ENCODE data around the gene PROZ. TPM values are rescaled to one million over a fixed set of nuclear protein-coding genes. Genes with fewer than 3 reads are reported as not detected.

PROZ gene
- polyA plus RNA-seq, 1 experiment = not detected

DNA sequence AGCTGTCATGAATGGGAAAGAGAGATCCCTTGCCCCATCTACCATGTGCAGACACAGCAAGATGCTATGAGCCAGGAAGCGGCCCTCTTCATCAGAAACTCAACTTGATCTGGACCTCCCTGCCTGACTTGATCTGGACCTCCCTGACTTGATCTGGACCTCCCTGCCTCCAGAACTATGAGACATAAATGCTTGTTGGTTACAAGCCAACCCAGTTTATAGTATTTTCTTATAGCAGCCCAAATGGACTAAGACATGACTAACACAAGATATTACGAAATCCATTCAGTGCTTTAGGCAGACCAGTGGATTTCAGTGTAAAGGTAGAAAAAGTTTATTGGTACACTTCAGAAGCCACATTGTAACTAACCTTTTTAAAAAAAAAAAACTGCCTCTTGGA lies 34.5 kb downstream of the PROZ start:
- POLR2A ChIA-PET = no interaction called here
- Histone ChIP-seq H3K27me3 (ENCODE audit: control insufficient read depth, insufficient read depth, low read length) (no peaks in the 10 kb centered on the region), H3K4me3 (ENCODE audit: low read depth, low read length) (no peak overlapping the region), H3K36me3 (ENCODE audit: control insufficient read depth, insufficient read depth, low read length) (peaks cover 18% of the 10 kb centered on the region)
- CTCF ChIA-PET = no interaction called here
- TF ChIP-seq, protein P1, sequence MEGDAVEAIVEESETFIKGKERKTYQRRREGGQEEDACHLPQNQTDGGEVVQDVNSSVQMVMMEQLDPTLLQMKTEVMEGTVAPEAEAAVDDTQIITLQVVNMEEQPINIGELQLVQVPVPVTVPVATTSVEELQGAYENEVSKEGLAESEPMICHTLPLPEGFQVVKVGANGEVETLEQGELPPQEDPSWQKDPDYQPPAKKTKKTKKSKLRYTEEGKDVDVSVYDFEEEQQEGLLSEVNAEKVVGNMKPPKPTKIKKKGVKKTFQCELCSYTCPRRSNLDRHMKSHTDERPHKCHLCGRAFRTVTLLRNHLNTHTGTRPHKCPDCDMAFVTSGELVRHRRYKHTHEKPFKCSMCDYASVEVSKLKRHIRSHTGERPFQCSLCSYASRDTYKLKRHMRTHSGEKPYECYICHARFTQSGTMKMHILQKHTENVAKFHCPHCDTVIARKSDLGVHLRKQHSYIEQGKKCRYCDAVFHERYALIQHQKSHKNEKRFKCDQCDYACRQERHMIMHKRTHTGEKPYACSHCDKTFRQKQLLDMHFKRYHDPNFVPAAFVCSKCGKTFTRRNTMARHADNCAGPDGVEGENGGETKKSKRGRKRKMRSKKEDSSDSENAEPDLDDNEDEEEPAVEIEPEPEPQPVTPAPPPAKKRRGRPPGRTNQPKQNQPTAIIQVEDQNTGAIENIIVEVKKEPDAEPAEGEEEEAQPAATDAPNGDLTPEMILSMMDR (IDR thresholded peaks at IDR 0.05; ENCODE audit: insufficient read depth, low read depth, low read length) = no peak
- peak; percentile 37 for DNase-seq (ENCODE audit: low read depth)

DNA sequence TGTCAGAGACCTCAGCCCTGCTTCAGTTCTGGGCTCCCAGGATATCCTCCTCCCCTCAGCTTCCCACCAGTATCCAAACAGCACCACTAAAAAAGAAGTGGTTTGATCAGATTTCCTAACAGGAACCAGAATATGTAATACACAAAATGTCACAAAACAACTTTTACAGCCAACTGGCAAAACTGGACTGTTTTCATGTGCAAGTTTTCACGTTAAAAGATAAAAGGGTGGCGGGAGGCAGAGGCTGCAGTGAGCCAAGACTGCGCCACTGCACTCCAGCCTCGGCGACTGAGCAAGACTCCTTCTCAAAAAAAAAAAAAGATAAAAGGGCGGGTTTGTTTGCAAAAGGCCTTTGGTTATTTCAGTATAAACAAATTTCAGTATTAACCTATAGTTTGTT lies 36.9 kb downstream of the PROZ start:
- no peak overlapping the region for H3K4me3 ChIP-seq (ENCODE audit: low read depth, low read length)

DNA sequence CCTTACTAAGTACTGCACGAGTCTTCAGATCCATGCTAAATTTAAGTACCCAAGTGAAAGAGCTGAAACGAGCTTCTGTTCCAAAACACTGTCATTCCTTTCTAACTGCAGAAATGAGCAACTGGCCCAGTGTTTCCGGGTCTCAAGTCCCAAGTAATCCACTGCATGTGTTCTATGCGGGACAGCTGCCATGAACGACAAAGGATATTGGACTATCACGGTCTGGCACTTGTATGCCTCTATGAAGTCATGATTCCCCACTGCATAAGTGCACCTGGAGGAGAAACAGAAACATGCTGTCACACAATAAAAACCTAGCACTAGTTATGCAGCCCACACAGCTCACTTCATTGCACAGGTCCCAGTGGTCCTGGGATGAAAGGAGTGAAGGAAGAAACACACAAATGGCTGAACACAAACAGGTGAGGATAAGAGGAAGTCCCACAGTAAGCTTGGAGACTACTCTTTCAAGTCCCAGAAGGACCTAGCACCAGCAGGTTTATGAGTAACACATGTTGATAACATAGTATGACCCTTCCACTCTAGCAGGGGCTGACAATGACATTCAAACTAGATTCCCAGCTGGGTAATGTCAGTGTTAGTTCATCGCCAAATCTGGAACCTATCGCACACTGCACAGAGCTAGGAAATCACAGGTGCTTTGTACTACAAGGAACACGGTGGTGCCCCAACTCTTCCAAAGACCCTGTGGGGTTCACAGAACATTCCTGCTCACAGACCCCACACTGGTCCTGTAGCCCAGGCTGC lies 38.7 kb downstream of the PROZ start:
- CTCF ChIA-PET = no interaction called here

More for the DNA sequence above, 36.9 kb downstream of the PROZ start:
- CTCF ChIA-PET = no interaction called here
- Histone ChIP-seq H3K36me3 (ENCODE audit: control insufficient read depth, insufficient read depth, low read length) (peaks cover 16% of the 10 kb centered on the region), H3K27me3 (ENCODE audit: control insufficient read depth, insufficient read depth, low read length) (no peaks in the 10 kb centered on the region)
- TF ChIP-seq, protein P1 (IDR thresholded peaks at IDR 0.05; ENCODE audit: insufficient read depth, low read depth, low read length) = no peak
- POLR2A ChIA-PET = no interaction called here
- no peak for DNase-seq (ENCODE audit: low read depth)

DNA sequence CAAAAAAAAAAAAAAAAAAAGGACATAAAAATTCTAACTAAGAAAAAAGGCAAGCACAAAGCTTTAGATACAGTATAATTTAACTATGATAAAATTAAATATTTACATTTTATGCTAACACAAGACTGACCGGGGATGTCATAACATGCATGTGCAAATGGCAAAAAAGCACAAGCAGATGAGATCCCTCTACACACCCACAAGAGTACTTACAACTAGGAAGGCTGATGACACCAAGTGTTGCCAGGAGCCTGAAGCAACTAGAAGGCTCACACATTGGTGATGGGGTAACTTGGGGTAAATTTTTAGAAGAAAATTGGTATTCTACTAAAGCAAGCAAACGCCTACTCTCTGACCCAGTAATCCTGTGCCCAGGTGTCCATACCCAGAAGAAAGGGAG lies 43.4 kb downstream of the PROZ start:
- TF ChIP-seq, protein P1 (IDR thresholded peaks at IDR 0.05; ENCODE audit: insufficient read depth, low read depth, low read length) = no peak
- peaks cover 8% of the 10 kb centered on the region for H3K36me3 ChIP-seq (ENCODE audit: control insufficient read depth, insufficient read depth, low read length)
- POLR2A ChIA-PET = no interaction called here
- CTCF ChIA-PET = no interaction called here
- no peak for DNase-seq (ENCODE audit: low read depth)
- no peak overlapping the region for H3K4me3 ChIP-seq (ENCODE audit: low read depth, low read length)
- H3K27me3 ChIP-seq (ENCODE audit: control insufficient read depth, insufficient read depth, low read length) = no peaks in the 10 kb centered on the region

More for the DNA sequence above, 38.7 kb downstream of the PROZ start:
- Histone ChIP-seq H3K4me3 (ENCODE audit: low read depth, low read length) (no peak overlapping the region), H3K36me3 (ENCODE audit: control insufficient read depth, insufficient read depth, low read length) (peaks cover 15% of the 10 kb centered on the region), H3K27me3 (ENCODE audit: control insufficient read depth, insufficient read depth, low read length) (no peaks in the 10 kb centered on the region)
- no peak for DNase-seq (ENCODE audit: low read depth)
- TF ChIP-seq, protein P1 (IDR thresholded peaks at IDR 0.05; ENCODE audit: insufficient read depth, low read depth, low read length) = no peak
- POLR2A ChIA-PET = no interaction called here

DNA sequence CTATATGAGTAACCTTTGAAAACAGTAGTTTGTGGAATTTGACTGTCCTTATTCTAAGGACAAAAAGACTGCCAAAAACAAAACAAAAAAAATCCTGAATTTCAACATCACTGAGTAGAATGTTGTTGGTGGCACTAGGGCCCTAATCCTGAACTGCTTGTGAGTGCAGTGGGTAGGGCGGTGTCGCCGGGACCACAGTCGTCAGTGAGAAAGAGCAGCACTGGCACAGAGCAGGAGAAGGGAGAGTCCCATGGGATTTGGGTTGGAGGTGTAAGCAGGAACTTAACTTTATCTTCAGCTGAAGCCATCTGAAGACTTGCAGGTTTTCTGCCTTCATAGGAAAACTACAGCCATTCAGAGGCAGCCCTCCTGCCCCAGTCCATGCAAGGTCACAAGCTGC lies 44.5 kb downstream of the PROZ start:
- no peak overlapping the region for H3K4me3 ChIP-seq (ENCODE audit: low read depth, low read length)
- TF ChIP-seq, protein P1 (IDR thresholded peaks at IDR 0.05; ENCODE audit: insufficient read depth, low read depth, low read length) = no peak
- H3K27me3 ChIP-seq (ENCODE audit: control insufficient read depth, insufficient read depth, low read length) = no peaks in the 10 kb centered on the region
- no peak for DNase-seq (ENCODE audit: low read depth)
- H3K36me3 ChIP-seq (ENCODE audit: control insufficient read depth, insufficient read depth, low read length) = peaks cover 4% of the 10 kb centered on the region
- POLR2A ChIA-PET = no interaction called here
- CTCF ChIA-PET = interaction anchor here (0.6 kb wide), 1 partner anchor 34 kb away, joined by 3 read pairs; no protein-coding TSS in a partner anchor
